ENCODE measurements around the gene SHROOM3. TPM values are rescaled to one million over a fixed set of nuclear protein-coding genes. Genes with fewer than 3 reads are reported as not detected.
A peak's percentile ranks its signal among the peaks of the same experiment; 100 is the strongest.

The SHROOM3 gene
- total and polyA plus RNA-seq, 2 donors (not counting 3 experiments of a cell fraction or from before 2014, with no cell fraction given) = 2.7 to 6.7 TPM

- H4K20me1 ChIP-seq (replicated peaks; ENCODE audit: control insufficient read depth, extremely low read depth, insufficient read depth, low read length) = no peaks in the 10 kb centered on the region
- H3K36me3 ChIP-seq (ENCODE audit: control insufficient read depth in 2 of 2, extremely low read depth in 1 of 2, insufficient read depth in 2 of 2, low read length in 2 of 2) = no peaks in the 10 kb centered on the region
- H3K79me2 ChIP-seq (ENCODE audit: control insufficient read depth, insufficient read depth, low read length) = peaks cover 13% of the 10 kb centered on the region
- DNase-seq (ENCODE audit: low read depth, low spot score) (peak; percentile 75), FAIRE-seq (peak; percentile 93)
- TF ChIP-seq FOS (IDR thresholded peaks at IDR 0.05; ENCODE audit: borderline replicate concordance, insufficient read depth, low read length) (peak; percentile 73), CTCF (IDR thresholded peaks at IDR 0.05; ENCODE audit: extremely low read depth in 1 of 2, insufficient read depth in 1 of 2, low read depth in 1 of 2, low read length in 2 of 2) (no peak), JUN (IDR thresholded peaks at IDR 0.05; ENCODE audit: borderline replicate concordance, insufficient read depth, insufficient read length, low read depth) (peak; percentile 87)
- H3K4me1 ChIP-seq (ENCODE audit: control insufficient read depth, extremely low read depth, insufficient read depth, low read length) = peaks cover 35% of the 10 kb centered on the region
- no peaks in the 10 kb centered on the region for H3K9me1 ChIP-seq (replicated peaks; ENCODE audit: control insufficient read depth, extremely low read depth, insufficient read depth, low read length)
- H3K9me3 ChIP-seq (replicated peaks; ENCODE audit: control insufficient read depth, insufficient read depth, low read length) = no peaks in the 10 kb centered on the region
- BruUV-seq (replicated peaks) = no TSS peak
- ChIA-PET CTCF (interaction anchor here (1.2 to 1.7 kb wide), 4 partner anchors 9 to 53 kb away, joined by 3 to 6 read pairs (median 4); no protein-coding TSS in a partner anchor), POLR2A (interaction anchor here (0.6 kb wide), 1 partner anchor 134 kb away, joined by 4 read pairs; no protein-coding TSS in a partner anchor)
- H2AFZ ChIP-seq (ENCODE audit: low read depth, low read length) = peak overlapping the region; percentile 85
- dilution Hi-C loops (cut with MboI; ENCODE audit: extremely low pct_ligation_motif_present, low sequenced_read_pairs) (no loop called here), intact Hi-C loops (cut with micrococcal nuclease) (loop anchor here (1.0 to 5.0 kb wide), 5 partner anchors 15 to 192 kb away; no protein-coding TSS in a partner anchor)
- peak overlapping the region in 1 of 3 experiments; percentile 40 for H3K4me3 ChIP-seq (replicated peaks in 1 of 3; ENCODE audit: insufficient read depth in 1 of 3, low read depth in 1 of 3, low read length in 3 of 3)
- H3K4me2 ChIP-seq (ENCODE audit: insufficient read depth, low read length) = peak overlapping the region; percentile 92
- peak overlapping the region; percentile 84 for H3K9ac ChIP-seq (replicated peaks; ENCODE audit: extremely low read depth, insufficient read depth, low read length)
- H3K27me3 ChIP-seq (ENCODE audit: control insufficient read depth in 2 of 2, insufficient read depth in 2 of 2, low read length in 2 of 2) = no peaks in the 10 kb centered on the region
- H3K27ac ChIP-seq (ENCODE audit: insufficient read depth, low read depth, low read length) = peak overlapping the region; percentile 96
These were observed 269.3 kb downstream of the SHROOM3 start for GRCh38 chr4:76704133-76704881.

- ChIA-PET CTCF (no interaction called here), POLR2A (no interaction called here)
- TF ChIP-seq CTCF (IDR thresholded peaks at IDR 0.05; ENCODE audit: extremely low read depth in 1 of 2, insufficient read depth in 1 of 2, low read depth in 1 of 2, low read length in 2 of 2) (no peak), POLR2A (IDR thresholded peaks at IDR 0.05; ENCODE audit: low read depth, low read length) (no peak), EZH2 (IDR thresholded peaks at IDR 0.05; ENCODE audit: borderline replicate concordance, low read depth, low read length, severe bottlenecking) (no peak), JUN (IDR thresholded peaks at IDR 0.05; ENCODE audit: borderline replicate concordance, insufficient read depth, insufficient read length, low read depth) (no peak), GATA2 (IDR thresholded peaks at IDR 0.05; ENCODE audit: insufficient read depth, insufficient read length, low read depth, low read length) (no peak), MAX (IDR thresholded peaks at IDR 0.05; ENCODE audit: insufficient read depth, insufficient read length) (no peak), FOS (IDR thresholded peaks at IDR 0.05; ENCODE audit: borderline replicate concordance, insufficient read depth, low read length) (no peak), POLR2AphosphoS5 (IDR thresholded peaks at IDR 0.05; ENCODE audit: insufficient read depth, low read depth, low read length) (no peak), MYC (IDR thresholded peaks at IDR 0.05; ENCODE audit: low read depth, low read length) (no peak)
- Histone ChIP-seq H4K20me1 (replicated peaks; ENCODE audit: control insufficient read depth, extremely low read depth, insufficient read depth, low read length) (no peaks in the 10 kb centered on the region), H3K4me3 (replicated peaks in 1 of 3; ENCODE audit: insufficient read depth in 1 of 3, low read depth in 1 of 3, low read length in 3 of 3) (no peak overlapping the region), H3K27me3 (ENCODE audit: control insufficient read depth in 2 of 2, insufficient read depth in 2 of 2, low read length in 2 of 2) (no peaks in the 10 kb centered on the region), H3K79me2 (ENCODE audit: control insufficient read depth, insufficient read depth, low read length) (peaks cover 13% of the 10 kb centered on the region), H3K36me3 (ENCODE audit: control insufficient read depth in 2 of 2, extremely low read depth in 1 of 2, insufficient read depth in 2 of 2, low read length in 2 of 2) (no peaks in the 10 kb centered on the region), H2AFZ (ENCODE audit: low read depth, low read length) (no peak overlapping the region), H3K27ac (ENCODE audit: insufficient read depth, low read depth, low read length) (peak overlapping the region; percentile 96), H3K4me1 (ENCODE audit: control insufficient read depth, extremely low read depth, insufficient read depth, low read length) (peaks cover 35% of the 10 kb centered on the region), H3K9me3 (replicated peaks; ENCODE audit: control insufficient read depth, insufficient read depth, low read length) (no peaks in the 10 kb centered on the region), H3K9ac (replicated peaks; ENCODE audit: extremely low read depth, insufficient read depth, low read length) (no peak overlapping the region), H3K9me1 (replicated peaks; ENCODE audit: control insufficient read depth, extremely low read depth, insufficient read depth, low read length) (no peaks in the 10 kb centered on the region), H3K4me2 (ENCODE audit: insufficient read depth, low read length) (peak overlapping the region; percentile 92)
- BruUV-seq (replicated peaks) = no TSS peak
- FAIRE-seq (no peak), DNase-seq (ENCODE audit: low read depth, low spot score) (no peak)
- dilution Hi-C loops (cut with MboI; ENCODE audit: extremely low pct_ligation_motif_present, low sequenced_read_pairs) = no loop called here
- intact Hi-C loops (cut with micrococcal nuclease) = loop anchor here (2.0 kb wide), 1 partner anchor 67 kb away; no protein-coding TSS in a partner anchor
These were observed 270.4 kb downstream of the SHROOM3 start for GRCh38 chr4:76705472-76705871.

Data from endothelial cell of umbilical vein (primary cell).